B cell (primary cell): Measurements from ENCODE around the gene SAMD5.

Experiments
- EZH2 ChIP-seq: IDR thresholded peaks from 2 replicates; pipeline ENCODE4 v1.6.1; 2012; ENCODE audit warnings: borderline replicate concordance, low read depth, mild to moderate bottlenecking, moderate library complexity, low read length; ENCODE audit not compliant: insufficient read depth, poor library complexity, severe bottlenecking
- TF ChIP-seq, protein P1 (sequence below): fragments of 200-600 bp; IDR thresholded peaks from one replicate; pipeline ENCODE4 v1.8.0; 2022; ENCODE audit warnings: antibody characterized with exemption, mild to moderate bottlenecking

DNA sequence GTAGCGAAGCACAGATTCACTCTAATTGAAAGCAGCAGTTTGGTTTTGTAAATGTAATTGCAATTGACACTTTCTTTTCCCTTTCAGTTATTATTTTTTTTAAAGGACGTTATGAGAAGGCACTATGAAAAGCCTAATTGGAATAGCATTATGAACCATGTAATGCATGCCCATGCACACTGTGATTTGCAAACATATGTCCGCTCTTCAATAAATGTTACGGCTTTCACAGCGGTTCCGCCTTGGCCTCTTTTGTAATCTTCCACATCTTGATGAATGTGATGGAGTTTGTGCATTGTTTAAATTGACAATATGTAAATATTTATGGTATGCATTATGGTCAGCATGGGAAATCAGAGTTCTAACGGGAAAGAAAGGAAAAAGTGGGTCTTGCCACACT, 61.3 kb downstream of the SAMD5 start:
- TF ChIP-seq, protein P1, sequence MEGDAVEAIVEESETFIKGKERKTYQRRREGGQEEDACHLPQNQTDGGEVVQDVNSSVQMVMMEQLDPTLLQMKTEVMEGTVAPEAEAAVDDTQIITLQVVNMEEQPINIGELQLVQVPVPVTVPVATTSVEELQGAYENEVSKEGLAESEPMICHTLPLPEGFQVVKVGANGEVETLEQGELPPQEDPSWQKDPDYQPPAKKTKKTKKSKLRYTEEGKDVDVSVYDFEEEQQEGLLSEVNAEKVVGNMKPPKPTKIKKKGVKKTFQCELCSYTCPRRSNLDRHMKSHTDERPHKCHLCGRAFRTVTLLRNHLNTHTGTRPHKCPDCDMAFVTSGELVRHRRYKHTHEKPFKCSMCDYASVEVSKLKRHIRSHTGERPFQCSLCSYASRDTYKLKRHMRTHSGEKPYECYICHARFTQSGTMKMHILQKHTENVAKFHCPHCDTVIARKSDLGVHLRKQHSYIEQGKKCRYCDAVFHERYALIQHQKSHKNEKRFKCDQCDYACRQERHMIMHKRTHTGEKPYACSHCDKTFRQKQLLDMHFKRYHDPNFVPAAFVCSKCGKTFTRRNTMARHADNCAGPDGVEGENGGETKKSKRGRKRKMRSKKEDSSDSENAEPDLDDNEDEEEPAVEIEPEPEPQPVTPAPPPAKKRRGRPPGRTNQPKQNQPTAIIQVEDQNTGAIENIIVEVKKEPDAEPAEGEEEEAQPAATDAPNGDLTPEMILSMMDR = no peak
- TF ChIP-seq EZH2 = no peak
